DND-41 (cell line): Measurements from ENCODE around the gene GSG1L.
"Not testable (repeated sequence)": the region's sequence is repeated elsewhere in the genome, so short reads cannot be mapped to it uniquely, and the experiment has no call there.

Experiments used
- ATAC-seq: fragments of 200-7000 bp; cut with Tn5 transposase; 3 replicates; pipeline ENCODE4 v1.9.1; 2021; ENCODE audit warnings: low read depth; ENCODE audit not compliant: insufficient read depth
- DNase-seq: peaks from one replicate; pipeline ENCODE4 v3.0.0-alpha.2; 2020
- H2AFZ ChIP-seq: 2 replicates; pipeline ENCODE4 v1.6.0; 2012; ENCODE audit warnings: low read depth, low read length
- H3K27ac ChIP-seq: 2 replicates; pipeline ENCODE4 v1.5.1; 2012; ENCODE audit warnings: low read length, inconsistent platforms
- H3K27me3 ChIP-seq: fragments of 200-600 bp; sonication (generic); 2 replicates; pipeline ENCODE4 v1.6.0; 2012; ENCODE audit warnings: low read length, mild to moderate bottlenecking, inconsistent platforms; ENCODE audit not compliant: insufficient read depth, poor library complexity
- H3K36me3 ChIP-seq: 2 replicates; pipeline ENCODE4 v1.5.1; 2012; ENCODE audit warnings: low read length, inconsistent platforms; ENCODE audit not compliant: insufficient read depth
- H3K4me1 ChIP-seq: 2 replicates; pipeline ENCODE4 v1.5.1; 2012; ENCODE audit warnings: mild to moderate bottlenecking, low read length; ENCODE audit not compliant: insufficient read depth
- H3K4me2 ChIP-seq: 2 replicates; pipeline ENCODE4 v1.6.0; 2012; ENCODE audit warnings: mild to moderate bottlenecking, moderate library complexity, low read length, inconsistent platforms; ENCODE audit not compliant: insufficient read depth
- H3K4me3 ChIP-seq, 2 experiments: fragments of 200-600 bp in 1 of 2; shearing (Covaris generic) in 1 of 2; 2 replicates each; pipeline ENCODE4 v1.5.1; 2012 to 2016; ENCODE audit warnings: inconsistent platforms in 2 of 2, low read length in 2 of 2, mild to moderate bottlenecking in 2 of 2, low read depth in 1 of 2, moderate library complexity in 1 of 2
- H3K79me2 ChIP-seq: 2 replicates; pipeline ENCODE4 v1.6.0; 2012; ENCODE audit warnings: low read length, inconsistent platforms; ENCODE audit not compliant: insufficient read depth
- H3K9ac ChIP-seq: 2 replicates; pipeline ENCODE4 v1.6.0; 2012; ENCODE audit warnings: low read depth, mild to moderate bottlenecking, inconsistent platforms, low read length, moderate library complexity
- H3K9me3 ChIP-seq: 2 replicates; pipeline ENCODE4 v1.5.1; 2012; ENCODE audit warnings: low read length, moderate library complexity, mild to moderate bottlenecking, inconsistent platforms; ENCODE audit not compliant: insufficient read depth, severe bottlenecking
- H4K20me1 ChIP-seq: 2 replicates; pipeline ENCODE4 v1.6.0; 2012; ENCODE audit warnings: low read length; ENCODE audit not compliant: insufficient read depth
- CTCF ChIP-seq: IDR thresholded peaks from 2 replicates; pipeline ENCODE4 v1.5.1; 2012; ENCODE audit warnings: borderline replicate concordance, low read length, moderate library complexity, mild to moderate bottlenecking; ENCODE audit not compliant: poor library complexity, severe bottlenecking; ENCODE audit errors: extremely low read depth
- EZH2 ChIP-seq: IDR thresholded peaks from 3 replicates; pipeline ENCODE4 v1.6.1; 2012; ENCODE audit warnings: borderline replicate concordance, low read depth, mild to moderate bottlenecking, moderate library complexity, low read length, inconsistent platforms; ENCODE audit not compliant: severe bottlenecking

Gene GSG1L

GRCh38 chr16:27950206-27950887 is 113.2 kb downstream of the GSG1L start:
- no peak overlapping the region for H3K27ac ChIP-seq
- H3K4me1 ChIP-seq: no peaks in the 10 kb centered on the region

GRCh38 chr16:27947696-27948095 is 115.8 kb downstream of the GSG1L start:
- no peak overlapping the region for H2AFZ ChIP-seq
- DNase-seq: no peak

More at GRCh38 chr16:27950206-27950887, 113.2 kb downstream of the GSG1L start:
- H3K36me3 ChIP-seq: no peaks in the 10 kb centered on the region
- no peak for TF ChIP-seq EZH2
- no peak overlapping the region for H3K4me3 ChIP-seq
- H3K4me2 ChIP-seq: no peak overlapping the region
- no peaks in the 10 kb centered on the region for H3K79me2 ChIP-seq
- no peaks in the 10 kb centered on the region for H4K20me1 ChIP-seq
- H2AFZ ChIP-seq: no peak overlapping the region
- no peak for ATAC-seq
- no peak for DNase-seq
- no peaks in the 10 kb centered on the region for H3K27me3 ChIP-seq
- H3K9ac ChIP-seq: no peak overlapping the region
- H3K9me3 ChIP-seq: peaks cover 10% of the 10 kb centered on the region

GRCh38 chr16:27945233-27945973 is 118.1 kb downstream of the GSG1L start:
- Histone ChIP-seq H3K4me2 (no peak overlapping the region), H3K9ac (no peak overlapping the region), H3K36me3 (no peaks in the 10 kb centered on the region), H2AFZ (no peak overlapping the region), H3K9me3 (no peaks in the 10 kb centered on the region), H3K79me2 (no peaks in the 10 kb centered on the region), H3K4me1 (no peaks in the 10 kb centered on the region), H4K20me1 (no peaks in the 10 kb centered on the region), H3K27ac (no peak overlapping the region), H3K4me3 (no peak overlapping the region), H3K27me3 (no peaks in the 10 kb centered on the region)
- no peak for DNase-seq
- no peak for ATAC-seq
- TF ChIP-seq EZH2: no peak
- TF ChIP-seq CTCF: no peak

More at GRCh38 chr16:27947696-27948095, 115.8 kb downstream of the GSG1L start:
- H3K4me2 ChIP-seq: no peak overlapping the region
- H3K27me3 ChIP-seq: no peaks in the 10 kb centered on the region
- H3K9me3 ChIP-seq: no peaks in the 10 kb centered on the region
- H4K20me1 ChIP-seq: no peaks in the 10 kb centered on the region
- H3K4me3 ChIP-seq: no peak overlapping the region
- H3K79me2 ChIP-seq: no peaks in the 10 kb centered on the region
- H3K9ac ChIP-seq: no peak overlapping the region
- no peak overlapping the region for H3K27ac ChIP-seq
- H3K36me3 ChIP-seq: no peaks in the 10 kb centered on the region
- no peak for TF ChIP-seq EZH2
- no peak for TF ChIP-seq CTCF
- ATAC-seq: no peak
- no peaks in the 10 kb centered on the region for H3K4me1 ChIP-seq

- no peak overlapping the region for H3K9ac ChIP-seq
- no peaks in the 10 kb centered on the region for H3K4me1 ChIP-seq
- H2AFZ ChIP-seq: no peak overlapping the region
- H4K20me1 ChIP-seq: no peaks in the 10 kb centered on the region
- no peaks in the 10 kb centered on the region for H3K9me3 ChIP-seq
- no peaks in the 10 kb centered on the region for H3K79me2 ChIP-seq
- no peaks in the 10 kb centered on the region for H3K36me3 ChIP-seq
- DNase-seq (no peak), ATAC-seq (no peak)
- H3K27me3 ChIP-seq: no peaks in the 10 kb centered on the region
- H3K4me3 ChIP-seq: no peak overlapping the region
- no peak overlapping the region for H3K27ac ChIP-seq
- TF ChIP-seq EZH2 (no peak), CTCF (no peak)
- no peak overlapping the region for H3K4me2 ChIP-seq
Measured at GRCh38 chr16:27943766-27944165, 119.7 kb downstream of the GSG1L start.

- not testable (repeated sequence) for H3K27ac ChIP-seq, ATAC-seq, H3K4me1 ChIP-seq, H3K4me3 ChIP-seq, H2AFZ ChIP-seq, H3K9me3 ChIP-seq, H3K9ac ChIP-seq, H3K36me3 ChIP-seq, H3K27me3 ChIP-seq, H4K20me1 ChIP-seq, H3K4me2 ChIP-seq, H3K79me2 ChIP-seq, DNase-seq
Measured at GRCh38 chr16:27942071-27942470, 121.4 kb downstream of the GSG1L start.
